Prostate gland (tissue), 2 donors: Measurements from ENCODE around the gene FKBP2.

ENCODE experiments used
- CTCF ChIP-seq, 4 experiments: fragments of 200-600 bp in 2 of 4; fragments of 450-650 bp in 2 of 4; sonication (generic) in 2 of 4; IDR thresholded peaks; 1 replicate in 3 of 4; 2 replicates in 1 of 4; pipeline ENCODE4 v1.5.1; 2016 to 2019; ENCODE audit warnings: antibody characterized with exemption in 4 of 4, mild to moderate bottlenecking in 2 of 4, moderate library complexity in 2 of 4
- POLR2A ChIP-seq: fragments of 450-650 bp; IDR thresholded peaks from one replicate; pipeline ENCODE4 v1.6.1; 2016; ENCODE audit warnings: antibody characterized with exemption, mild to moderate bottlenecking
- POLR2AphosphoS5 ChIP-seq: sonication (generic); formaldehyde crosslinking; IDR thresholded peaks from one replicate; pipeline ENCODE4 v1.6.1; 2017; ENCODE audit warnings: antibody characterized with exemption

GRCh38 chr11:64209563-64209843 lies 31.4 kb upstream of the FKBP2 start:
- TF ChIP-seq POLR2AphosphoS5 (no peak), CTCF (IDR thresholded peaks at IDR 0.05) (no peak), POLR2A (no peak)
